ENCODE measurements around the gene CREB3L1. TPM values are rescaled to one million over a fixed set of nuclear protein-coding genes. Genes with fewer than 3 reads are reported as not detected.

The CREB3L1 gene
- total RNA-seq, 2 experiments from 2014 or later: not detected

- no peak overlapping the region for H3K4me3 Mint-ChIP-seq
- no peaks in the 10 kb centered on the region for H3K4me1 Mint-ChIP-seq
- no peak overlapping the region for H3K27ac Mint-ChIP-seq
- no peaks in the 10 kb centered on the region for H3K36me3 Mint-ChIP-seq
- ATAC-seq: no peak
- DNase-seq: no peak
- H3K27me3 Mint-ChIP-seq: peaks cover 31% of the 10 kb centered on the region
- H3K9me3 Mint-ChIP-seq (ENCODE audit: low read depth): no peaks in the 10 kb centered on the region
- CTCF ChIA-PET: interaction anchor here (1.1 kb wide), 1 partner anchor 33 kb away, joined by 3 read pairs; no protein-coding TSS in a partner anchor
Measured at GRCh38 chr11:46271875-46272815, 5.3 kb upstream of the CREB3L1 start.

- DNase-seq (no peak), ATAC-seq (no peak)
- Mint-ChIP-seq H3K9me3 (ENCODE audit: low read depth) (no peaks in the 10 kb centered on the region), H3K4me3 (no peak overlapping the region), H3K27me3 (peaks cover 33% of the 10 kb centered on the region), H3K4me1 (no peaks in the 10 kb centered on the region), H3K27ac (no peak overlapping the region), H3K36me3 (no peaks in the 10 kb centered on the region)
- CTCF ChIA-PET: interaction anchor here (0.6 to 1.1 kb wide), 2 partner anchors 33 to 1524 kb away, joined by 3 read pairs; no protein-coding TSS in a partner anchor
Measured at GRCh38 chr11:46272816-46273427, 4.5 kb upstream of the CREB3L1 start.

- Mint-ChIP-seq H3K4me3 (no peak overlapping the region), H3K27me3 (peaks cover 40% of the 10 kb centered on the region), H3K27ac (no peak overlapping the region), H3K4me1 (no peaks in the 10 kb centered on the region), H3K36me3 (no peaks in the 10 kb centered on the region), H3K9me3 (ENCODE audit: low read depth) (no peaks in the 10 kb centered on the region)
- ATAC-seq (no peak), DNase-seq (no peak)
- CTCF ChIA-PET: interaction anchor here (0.6 to 0.9 kb wide), 3 partner anchors 14 to 1525 kb away, joined by 3 to 4 read pairs (median 3); no protein-coding TSS in a partner anchor
Measured at GRCh38 chr11:46273511-46274205, 3.8 kb upstream of the CREB3L1 start.

- Mint-ChIP-seq H3K9me3 (ENCODE audit: low read depth) (no peaks in the 10 kb centered on the region), H3K27ac (no peak overlapping the region), H3K36me3 (no peaks in the 10 kb centered on the region), H3K27me3 (peaks cover 52% of the 10 kb centered on the region), H3K4me3 (no peak overlapping the region), H3K4me1 (no peaks in the 10 kb centered on the region)
- CTCF ChIA-PET: interaction anchor here (1.4 to 2.9 kb wide), 2 partner anchors 13 to 37 kb away, joined by 3 to 18 read pairs; no protein-coding TSS in a partner anchor
- no peak for DNase-seq
- no peak for ATAC-seq
Measured at GRCh38 chr11:46275964-46276641, 1.4 kb upstream of the CREB3L1 start.

GRCh38 chr11:46277313-46277621 is 195 bp upstream of the CREB3L1 start:
- Mint-ChIP-seq H3K4me3 (no peak overlapping the region), H3K4me1 (no peaks in the 10 kb centered on the region), H3K36me3 (no peaks in the 10 kb centered on the region), H3K9me3 (ENCODE audit: low read depth) (no peaks in the 10 kb centered on the region), H3K27me3 (peaks cover 59% of the 10 kb centered on the region), H3K27ac (no peak overlapping the region)
- DNase-seq: no peak
- no peak for ATAC-seq
- CTCF ChIA-PET: interaction anchor here (0.9 to 2.9 kb wide), 3 partner anchors 31 to 405 kb away, joined by 3 to 18 read pairs (median 3); no protein-coding TSS in a partner anchor

GRCh38 chr11:46278387-46279125 is 1.1 kb downstream of the CREB3L1 start:
- ATAC-seq (no peak), DNase-seq (no peak)
- Mint-ChIP-seq H3K4me1 (no peaks in the 10 kb centered on the region), H3K27me3 (peaks cover 68% of the 10 kb centered on the region), H3K4me3 (no peak overlapping the region), H3K9me3 (ENCODE audit: low read depth) (no peaks in the 10 kb centered on the region), H3K36me3 (no peaks in the 10 kb centered on the region), H3K27ac (no peak overlapping the region)
- CTCF ChIA-PET: interaction anchor here (2.9 kb wide), 1 partner anchor 39 kb away, joined by 18 read pairs; no protein-coding TSS in a partner anchor

GRCh38 chr11:46279126-46280099 is 2.0 kb downstream of the CREB3L1 start:
- H3K4me1 Mint-ChIP-seq: no peaks in the 10 kb centered on the region
- no peaks in the 10 kb centered on the region for H3K9me3 Mint-ChIP-seq (ENCODE audit: low read depth)
- no peak overlapping the region for H3K4me3 Mint-ChIP-seq
- CTCF ChIA-PET: interaction anchor here (1.5 kb wide), 1 partner anchor 40 kb away, joined by 5 read pairs; no protein-coding TSS in a partner anchor
- DNase-seq (no peak), ATAC-seq (no peak)
- peaks cover 74% of the 10 kb centered on the region for H3K27me3 Mint-ChIP-seq
- no peak overlapping the region for H3K27ac Mint-ChIP-seq
- H3K36me3 Mint-ChIP-seq: no peaks in the 10 kb centered on the region

GRCh38 chr11:46280706-46281105 is 3.2 kb downstream of the CREB3L1 start:
- DNase-seq (no peak), ATAC-seq (no peak)
- no peak overlapping the region for H3K27ac Mint-ChIP-seq
- no peaks in the 10 kb centered on the region for H3K36me3 Mint-ChIP-seq
- H3K27me3 Mint-ChIP-seq: peaks cover 73% of the 10 kb centered on the region
- H3K4me3 Mint-ChIP-seq: no peak overlapping the region
- CTCF ChIA-PET: interaction anchor here (1.0 to 1.5 kb wide), 2 partner anchors 38 to 41 kb away, joined by 4 to 5 read pairs; no protein-coding TSS in a partner anchor
- no peaks in the 10 kb centered on the region for H3K9me3 Mint-ChIP-seq (ENCODE audit: low read depth)
- no peaks in the 10 kb centered on the region for H3K4me1 Mint-ChIP-seq

GRCh38 chr11:46281371-46281831 is 3.9 kb downstream of the CREB3L1 start:
- no peak overlapping the region for H3K27ac Mint-ChIP-seq
- CTCF ChIA-PET: no interaction called here

GRCh38 chr11:46285173-46285572 is 7.7 kb downstream of the CREB3L1 start:
- Mint-ChIP-seq H3K27me3 (peaks cover 53% of the 10 kb centered on the region), H3K36me3 (no peaks in the 10 kb centered on the region), H3K9me3 (ENCODE audit: low read depth) (no peaks in the 10 kb centered on the region), H3K27ac (no peak overlapping the region), H3K4me1 (no peaks in the 10 kb centered on the region), H3K4me3 (no peak overlapping the region)
- CTCF ChIA-PET: no interaction called here
- no peak for DNase-seq
- no peak for ATAC-seq

More at GRCh38 chr11:46281371-46281831, 3.9 kb downstream of the CREB3L1 start:
- H3K36me3 Mint-ChIP-seq: no peaks in the 10 kb centered on the region
- H3K4me1 Mint-ChIP-seq: no peaks in the 10 kb centered on the region
- peaks cover 70% of the 10 kb centered on the region for H3K27me3 Mint-ChIP-seq
- no peak overlapping the region for H3K4me3 Mint-ChIP-seq
- DNase-seq: no peak
- ATAC-seq: no peak
- H3K9me3 Mint-ChIP-seq (ENCODE audit: low read depth): no peaks in the 10 kb centered on the region

GRCh38 chr11:46285594-46286033 is 8.2 kb downstream of the CREB3L1 start:
- Mint-ChIP-seq H3K9me3 (ENCODE audit: low read depth) (no peaks in the 10 kb centered on the region), H3K36me3 (no peaks in the 10 kb centered on the region), H3K4me1 (no peaks in the 10 kb centered on the region), H3K27me3 (peaks cover 53% of the 10 kb centered on the region), H3K27ac (no peak overlapping the region), H3K4me3 (no peak overlapping the region)
- DNase-seq (no peak), ATAC-seq (no peak)
- CTCF ChIA-PET: no interaction called here

All from activated CD8-positive, alpha-beta memory T cell treated with anti-CD3 and anti-CD28 coated beads, Interleukin-2, amount 10 ng/mL, durations not matched to agents 7 days and 5 days (primary cell).